Activated T-helper 2 cell treated with anti-CD3 and anti-CD28 coated beads, Interferon-gamma antibody, Interleukin-2, Interleukin-4, amounts not matched to agents 10 μg/mL and 5 μg/mL and 100 μg/mL, durations not matched to agents 14 hours and 24 hours and 36 hours (primary cell): ENCODE data around the gene STX11. TPM values are rescaled to one million over a fixed set of nuclear protein-coding genes. Genes with fewer than 3 reads are reported as not detected.

Experiments used
- DNase-seq: peaks from one replicate; pipeline ENCODE4 v3.0.0; 2021; ENCODE audit warnings: low spot score
- H3K27ac Mint-ChIP-seq: one replicate; pipeline ENCODE4 v1.8.0; 2021; ENCODE audit warnings: mixed read lengths
- H3K27me3 Mint-ChIP-seq: one replicate; pipeline ENCODE4 v1.8.0; 2021; ENCODE audit warnings: low read depth, mixed read lengths
- H3K36me3 Mint-ChIP-seq: one replicate; pipeline ENCODE4 v1.8.0; 2021; ENCODE audit warnings: low read depth, mixed read lengths
- H3K4me1 Mint-ChIP-seq: one replicate; pipeline ENCODE4 v1.8.0; 2021; ENCODE audit warnings: low read depth, mixed read lengths
- H3K4me3 Mint-ChIP-seq: one replicate; pipeline ENCODE4 v1.8.0; 2021; ENCODE audit warnings: low read depth, mild to moderate bottlenecking, moderate library complexity, mixed read lengths
- H3K9me3 Mint-ChIP-seq: one replicate; pipeline ENCODE4 v1.8.0; 2021; ENCODE audit warnings: mixed read lengths
- intact Hi-C: fragments of 100-400 bp; cut with micrococcal nuclease; formaldehyde crosslinking; loops from one replicate; pipeline ENCODE4 v1.15.1; 2023
- total RNA-seq: library from RNA; stranded (reverse); gene quantifications from 2 replicates; pipeline ENCODE4 v1.2.3, GENCODE V29; 2022

Gene STX11
- total RNA-seq, 1 donor from 2014 or later = 19.7 TPM

- H3K4me1 Mint-ChIP-seq = no peaks in the 10 kb centered on the region
- no peak for DNase-seq
- H3K9me3 Mint-ChIP-seq = no peaks in the 10 kb centered on the region
- intact Hi-C loops = no loop called here
- peaks cover 9% of the 10 kb centered on the region for H3K27me3 Mint-ChIP-seq
- H3K27ac Mint-ChIP-seq = no peak overlapping the region
- no peaks in the 10 kb centered on the region for H3K36me3 Mint-ChIP-seq
- no peak overlapping the region for H3K4me3 Mint-ChIP-seq
These were observed 73.4 kb downstream of the STX11 start for GRCh38 chr6:144223686-144224085.

- H3K27me3 Mint-ChIP-seq = peaks cover 11% of the 10 kb centered on the region
- no peaks in the 10 kb centered on the region for H3K36me3 Mint-ChIP-seq
- no peak for DNase-seq
- no peaks in the 10 kb centered on the region for H3K4me1 Mint-ChIP-seq
- intact Hi-C loops = no loop called here
- H3K4me3 Mint-ChIP-seq = no peak overlapping the region
- H3K27ac Mint-ChIP-seq = no peak overlapping the region
- H3K9me3 Mint-ChIP-seq = no peaks in the 10 kb centered on the region
These were observed 81.4 kb downstream of the STX11 start for GRCh38 chr6:144231721-144232120.

GRCh38 chr6:144232176-144232831 is 82.0 kb downstream of the STX11 start:
- Mint-ChIP-seq H3K4me3 (no peak overlapping the region), H3K36me3 (no peaks in the 10 kb centered on the region), H3K27ac (no peak overlapping the region), H3K4me1 (no peaks in the 10 kb centered on the region), H3K9me3 (no peaks in the 10 kb centered on the region), H3K27me3 (peaks cover 8% of the 10 kb centered on the region)
- intact Hi-C loops = no loop called here
- DNase-seq = no peak

- no peak for DNase-seq
- H3K4me3 Mint-ChIP-seq = no peak overlapping the region
- H3K4me1 Mint-ChIP-seq = no peaks in the 10 kb centered on the region
- H3K27me3 Mint-ChIP-seq = peaks cover 5% of the 10 kb centered on the region
- no peaks in the 10 kb centered on the region for H3K9me3 Mint-ChIP-seq
- intact Hi-C loops = no loop called here
- H3K27ac Mint-ChIP-seq = no peak overlapping the region
- no peaks in the 10 kb centered on the region for H3K36me3 Mint-ChIP-seq
These were observed 82.5 kb downstream of the STX11 start for GRCh38 chr6:144232832-144233230.

GRCh38 chr6:144234399-144234798 is 84.1 kb downstream of the STX11 start:
- intact Hi-C loops = no loop called here
- Mint-ChIP-seq H3K27ac (no peak overlapping the region), H3K27me3 (peaks cover 5% of the 10 kb centered on the region), H3K4me1 (no peaks in the 10 kb centered on the region), H3K36me3 (no peaks in the 10 kb centered on the region), H3K4me3 (no peak overlapping the region), H3K9me3 (no peaks in the 10 kb centered on the region)
- no peak for DNase-seq

GRCh38 chr6:144234935-144235334 is 84.6 kb downstream of the STX11 start:
- Mint-ChIP-seq H3K4me1 (no peaks in the 10 kb centered on the region), H3K9me3 (no peaks in the 10 kb centered on the region), H3K36me3 (no peaks in the 10 kb centered on the region), H3K27ac (no peak overlapping the region), H3K4me3 (no peak overlapping the region), H3K27me3 (peaks cover 3% of the 10 kb centered on the region)
- DNase-seq = no peak
- intact Hi-C loops = no loop called here

Other genes with a start within 250 kb of the STX11 start
- 15.1 and 15.7 TPM in 2 replicates for gene PLAGL1, start 142.3 kb upstream of the STX11 start, total RNA-seq
- 207 and 208 TPM in 2 replicates for gene SF3B5, start 54.9 kb upstream of the STX11 start, total RNA-seq
- gene UTRN, start 134.8 kb downstream of the STX11 start, total RNA-seq = 48.6 and 54.6 TPM in 2 replicates